ENCODE measurements around the gene SCNN1A.

DNA sequence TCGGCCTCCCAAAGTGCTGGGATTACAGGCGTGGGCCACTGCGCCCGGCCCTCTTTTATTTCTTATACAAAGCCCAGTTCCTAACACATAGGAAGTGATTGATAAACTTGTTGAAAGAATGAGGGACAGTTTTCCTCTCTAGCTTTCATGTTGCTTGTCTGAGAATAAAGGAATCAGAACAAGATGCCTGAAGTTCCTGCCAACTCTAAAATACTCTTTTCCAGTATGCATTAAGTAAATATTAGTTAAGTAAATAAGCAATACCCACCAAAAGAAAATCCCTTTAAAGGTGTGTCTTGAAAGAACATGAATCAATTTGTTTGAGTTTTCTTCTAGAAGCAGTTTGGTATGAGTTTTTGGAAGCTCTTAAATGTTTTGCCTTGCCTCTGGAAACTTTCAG, 45.0 kb upstream of the SCNN1A start:
- TF ChIP-seq, protein P1, sequence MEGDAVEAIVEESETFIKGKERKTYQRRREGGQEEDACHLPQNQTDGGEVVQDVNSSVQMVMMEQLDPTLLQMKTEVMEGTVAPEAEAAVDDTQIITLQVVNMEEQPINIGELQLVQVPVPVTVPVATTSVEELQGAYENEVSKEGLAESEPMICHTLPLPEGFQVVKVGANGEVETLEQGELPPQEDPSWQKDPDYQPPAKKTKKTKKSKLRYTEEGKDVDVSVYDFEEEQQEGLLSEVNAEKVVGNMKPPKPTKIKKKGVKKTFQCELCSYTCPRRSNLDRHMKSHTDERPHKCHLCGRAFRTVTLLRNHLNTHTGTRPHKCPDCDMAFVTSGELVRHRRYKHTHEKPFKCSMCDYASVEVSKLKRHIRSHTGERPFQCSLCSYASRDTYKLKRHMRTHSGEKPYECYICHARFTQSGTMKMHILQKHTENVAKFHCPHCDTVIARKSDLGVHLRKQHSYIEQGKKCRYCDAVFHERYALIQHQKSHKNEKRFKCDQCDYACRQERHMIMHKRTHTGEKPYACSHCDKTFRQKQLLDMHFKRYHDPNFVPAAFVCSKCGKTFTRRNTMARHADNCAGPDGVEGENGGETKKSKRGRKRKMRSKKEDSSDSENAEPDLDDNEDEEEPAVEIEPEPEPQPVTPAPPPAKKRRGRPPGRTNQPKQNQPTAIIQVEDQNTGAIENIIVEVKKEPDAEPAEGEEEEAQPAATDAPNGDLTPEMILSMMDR (IDR thresholded peaks at IDR 0.05), result no peak
- TF ChIP-seq POLR2A (IDR thresholded peaks at IDR 0.05), result no peak
